GM12878 (cell line): Measurements from ENCODE around the gene KRTAP10-3. TPM values are rescaled to one million over a fixed set of nuclear protein-coding genes. Genes with fewer than 3 reads are reported as not detected.

Source experiments
- ATAC-seq: fragments of 200-7000 bp; cut with Tn5 transposase; 3 replicates; pipeline ENCODE4 v1.9.1; 2020; ENCODE audit warnings: mild to moderate bottlenecking, moderate library complexity
- BruUV-seq: library from RNA; stranded (reverse); fragments of 400-500 nt; replicated peaks from 2 replicates; lab custom pipeline; 2021; lab: Mats Ljungman, UMichigan
- CTCF ChIA-PET: fragments of 300-600 bp; sonication (Branson Sonifier 250); formaldehyde crosslinking; extraction: SDS; loops from one replicate; lab custom pipeline; 2021; ENCODE audit warnings: inconsistent platforms; lab: Yijun Ruan, JAX
- POLR2A ChIA-PET: fragments of 350-600 bp; formaldehyde crosslinking; extraction: SDS; loops from one replicate; lab custom pipeline; 2021; ENCODE audit warnings: inconsistent platforms; lab: Charles Lee
- RAD21 ChIA-PET: fragments of 300-600 bp; sonication (Branson Sonifier 250); formaldehyde crosslinking; loops from one replicate; lab custom pipeline; 2023; ENCODE audit warnings: antibody characterized with exemption; ENCODE audit not compliant: unreplicated experiment; lab: Charles Lee
- SMC1A ChIA-PET: fragments of 300-600 bp; sonication (Branson Sonifier 250); formaldehyde crosslinking; loops from one replicate; lab custom pipeline; 2023; ENCODE audit not compliant: unreplicated experiment, uncharacterized antibody; lab: Charles Lee
- DNase-seq: peaks from one replicate; pipeline ENCODE4 v3.0.0-alpha.2; 2011; ENCODE audit warnings: low read depth, low spot score
- FAIRE-seq: peaks from 3 replicates; lab custom pipeline; 2011; peaks lifted over from hg19 to GRCh38; lab: Jason Lieb, UNC
- H2AFZ ChIP-seq: 2 replicates; pipeline ENCODE4 v1.6.0; 2011; ENCODE audit warnings: low read depth, low read length, control low read depth; ENCODE audit not compliant: control insufficient read depth
- H3K27ac ChIP-seq: 2 replicates; pipeline ENCODE4 v1.5.1; 2011; ENCODE audit warnings: control low read depth; ENCODE audit not compliant: control insufficient read depth, insufficient read depth
- H3K27me3 ChIP-seq, 2 experiments: replicated peaks in 1 of 2; 2 replicates each; pipeline versions ENCODE4 v1.6.0 to v1.6.1; 2011; ENCODE audit warnings: low read length in 1 of 2; ENCODE audit not compliant: control insufficient read depth in 2 of 2, insufficient read depth in 2 of 2
- H3K36me3 ChIP-seq, 2 experiments: 2 replicates each; pipeline ENCODE4 v1.5.1; 2011; ENCODE audit warnings: low read length in 1 of 2; ENCODE audit not compliant: control insufficient read depth in 2 of 2, insufficient read depth in 2 of 2
- H3K4me1 ChIP-seq: 2 replicates; pipeline ENCODE4 v1.6.1; 2011; ENCODE audit warnings: mild to moderate bottlenecking, low read length, moderate library complexity, mixed read lengths; ENCODE audit not compliant: control insufficient read depth, insufficient read depth
- H3K4me2 ChIP-seq: 2 replicates; pipeline ENCODE4 v1.6.0; 2011; ENCODE audit warnings: control low read depth; ENCODE audit not compliant: control insufficient read depth, insufficient read depth
- H3K4me3 ChIP-seq: fragments of 200-600 bp; sonication (generic); 2 replicates; pipeline ENCODE4 v1.5.1; 2016
- H3K79me2 ChIP-seq: 2 replicates; pipeline ENCODE4 v1.6.0; 2011; ENCODE audit warnings: low read length; ENCODE audit not compliant: control insufficient read depth, insufficient read depth
- H3K9ac ChIP-seq: 2 replicates; pipeline ENCODE4 v1.8.0; 2011; ENCODE audit warnings: low read length, control low read depth, mixed read lengths; ENCODE audit not compliant: control insufficient read depth, insufficient read depth
- H3K9me3 ChIP-seq: replicated peaks from 3 replicates; pipeline ENCODE4 v1.5.1; 2011; ENCODE audit warnings: mild to moderate bottlenecking, low read length; ENCODE audit not compliant: control insufficient read depth, insufficient read depth
- H4K20me1 ChIP-seq: 2 replicates; pipeline ENCODE4 v1.6.0; 2011; ENCODE audit not compliant: control insufficient read depth, insufficient read depth
- CBFB ChIP-seq: IDR thresholded peaks from 2 replicates; pipeline ENCODE4 v1.6.1; 2016; ENCODE audit warnings: antibody characterized with exemption, low read depth
- CHD1 ChIP-seq: IDR thresholded peaks from 2 replicates; pipeline ENCODE4 v1.6.1; 2012; ENCODE audit warnings: low read depth, low read length, improper control_type of control experiment
- EGR1 ChIP-seq, 2 experiments: IDR thresholded peaks; 1 replicate in 1 of 2; 2 replicates in 1 of 2; pipeline ENCODE4 v1.6.1; 2011 to 2012; ENCODE audit warnings: low read depth in 2 of 2, low read length in 2 of 2, borderline replicate concordance in 1 of 2, mild to moderate bottlenecking in 1 of 2, moderate library complexity in 1 of 2
- EZH2 ChIP-seq: IDR thresholded peaks from 2 replicates; pipeline ENCODE4 v1.6.1; 2012; ENCODE audit warnings: low read depth, mild to moderate bottlenecking, control low read depth, inconsistent platforms, low read length, borderline replicate concordance; ENCODE audit not compliant: control insufficient read depth
- GATAD2B ChIP-seq: fragments of 450-650 bp; conservative IDR thresholded peaks from 2 replicates; pipeline ENCODE4 v1.6.1; 2017; ENCODE audit warnings: low read depth, mild to moderate bottlenecking, moderate library complexity
- HCFC1 ChIP-seq: fragments of 150-350 bp; IDR thresholded peaks from 2 replicates; pipeline ENCODE4 v1.6.1; 2014; ENCODE audit warnings: low read length
- JUND ChIP-seq: IDR thresholded peaks from 2 replicates; pipeline ENCODE4 v1.6.1; 2012; ENCODE audit warnings: low read depth, mild to moderate bottlenecking, low read length, improper control_type of control experiment, moderate library complexity
- KDM1A ChIP-seq: fragments of 200-600 bp; sonication (generic); IDR thresholded peaks from 2 replicates; pipeline ENCODE4 v1.6.1; 2016; ENCODE audit warnings: borderline replicate concordance
- NFXL1 ChIP-seq: fragments of 450-650 bp; IDR thresholded peaks from 2 replicates; pipeline ENCODE4 v1.6.1; 2017; ENCODE audit warnings: antibody characterized with exemption, mild to moderate bottlenecking, borderline replicate concordance
- PML ChIP-seq: IDR thresholded peaks from 2 replicates; pipeline ENCODE4 v1.6.1; 2012; ENCODE audit warnings: low read length, inconsistent platforms
- RAD21 ChIP-seq: IDR thresholded peaks from 2 replicates; pipeline ENCODE4 v1.6.1; 2011; ENCODE audit warnings: mild to moderate bottlenecking, low read depth, low read length, moderate library complexity; ENCODE audit not compliant: insufficient read depth
- SMAD5 ChIP-seq: IDR thresholded peaks from 2 replicates; pipeline ENCODE4 v1.6.1; 2016; ENCODE audit warnings: antibody characterized with exemption, low read depth
- STAT1 ChIP-seq: fragments of 450-650 bp; conservative IDR thresholded peaks from 2 replicates; pipeline ENCODE4 v1.6.1; 2014; ENCODE audit warnings: antibody characterized with exemption, mild to moderate bottlenecking
- TCF7 ChIP-seq: IDR thresholded peaks from 2 replicates; pipeline ENCODE4 v1.6.1; 2014; ENCODE audit warnings: antibody characterized with exemption, borderline replicate concordance
- YBX1 ChIP-seq: fragments of 450-650 bp; IDR thresholded peaks from 2 replicates; pipeline ENCODE4 v1.6.1; 2016; ENCODE audit warnings: antibody characterized with exemption
- ZNF274 ChIP-seq: IDR thresholded peaks from one replicate; pipeline ENCODE4 v1.8.0; 2011; ENCODE audit not compliant: insufficient read length, insufficient read depth
- WGBS: methylation state at CpG from one replicate; pipeline ENCODE4 v1.1.6; 2016; ENCODE audit warnings: low lambda C conversion rate; ENCODE audit not compliant: insufficient replicate concordance, insufficient coverage; ENCODE audit errors: missing lambda C conversion rate; 5-methylcytosine and 5-hydroxymethylcytosine counted together
- in situ Hi-C: fragments of 300-500 bp; cut with MboI; formaldehyde crosslinking; loops from 9 replicates; pipeline ENCODE4 v1.14.3; 2018; ENCODE audit warnings: mixed read lengths
- intact Hi-C: fragments of 100-400 bp; cut with micrococcal nuclease; formaldehyde crosslinking; loops from one replicate; pipeline ENCODE4 v1.14.2; 2022; ENCODE audit not compliant: unreplicated experiment
- polyA plus RNA-seq, 11 experiments: library from polyadenylated mRNA; depleted of rRNA in 4 of 11; unstranded in 6 of 11; stranded (reverse) in 5 of 11; fragments of >200 nt; fragmentation: Nextera tagmentation in 4 of 11; fragmentation: Illumina TruSeq in 1 of 11; extraction: Ambion mirVana in 4 of 11; extraction: Trizol in 1 of 11; gene quantifications; 1 replicate in 1 of 11; 2 replicates in 10 of 11; pipeline versions ENCODE4 v1.2.1 to v1.2.3, GENCODE V29; 2011 to 2016; ENCODE audit warnings: inconsistent platforms in 2 of 11, missing spikeins in 2 of 11, low read depth in 1 of 11
- total RNA-seq, 4 experiments: library from RNA; depleted of rRNA in 3 of 4; stranded (reverse); fragments of >200 nt in 3 of 4; fragmentation: Illumina TruSeq in 1 of 4; extraction: Trizol in 1 of 4; gene quantifications; 2 replicates each; pipeline versions ENCODE4 v1.2.1 to v1.2.3, GENCODE V29; 2013 to 2021
- TF ChIP-seq, protein P1 (sequence below): fragments of 450-650 bp; IDR thresholded peaks from 2 replicates; pipeline ENCODE4 v1.6.1; 2016; ENCODE audit warnings: mild to moderate bottlenecking

The KRTAP10-3 gene
- total and polyA plus RNA-seq, 10 of the 15 experiments (the other 5 are each of a cell fraction or from before 2014, with no cell fraction given): not detected

DNA sequence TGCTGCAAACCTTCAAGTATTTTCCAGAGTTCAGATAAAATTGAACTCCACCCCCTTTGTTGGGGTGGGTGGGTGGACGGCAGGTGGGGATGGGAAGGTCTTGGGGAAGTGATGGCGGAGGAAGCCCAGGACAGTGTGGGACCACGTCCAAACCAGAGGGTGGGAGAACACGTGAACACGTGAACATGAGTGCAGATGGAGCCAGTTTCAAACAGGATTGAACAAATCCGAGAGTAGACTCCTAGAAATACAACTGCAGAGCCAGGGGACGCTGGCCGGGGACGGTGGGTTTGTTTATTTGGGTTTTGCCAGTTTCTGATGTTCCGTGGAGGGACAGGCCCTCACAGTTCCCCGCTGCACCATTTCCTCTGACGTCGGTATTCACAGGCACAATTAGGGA, 10.2 kb downstream of the KRTAP10-3 start:
- SMC1A ChIA-PET: interaction anchor here (1.0 kb wide), 1 partner anchor 228 kb away, joined by 3 read pairs; no protein-coding TSS in a partner anchor

More for the DNA sequence above, 10.2 kb downstream of the KRTAP10-3 start:
- H3K4me3 ChIP-seq: no peak overlapping the region
- POLR2A ChIA-PET: no interaction called here
- H4K20me1 ChIP-seq: no peaks in the 10 kb centered on the region
- H2AFZ ChIP-seq: no peak overlapping the region
- ATAC-seq (no peak), DNase-seq (no peak), FAIRE-seq (no peak)
- H3K4me2 ChIP-seq: no peak overlapping the region
- no peaks in the 10 kb centered on the region; the same call in 2 of the 3 replicates for H3K9me3 ChIP-seq
- no peaks in the 10 kb centered on the region for H3K79me2 ChIP-seq
- no TSS peak for BruUV-seq
- in situ Hi-C loops: no loop called here
- intact Hi-C loops: no loop called here
- no peaks in the 10 kb centered on the region for H3K27me3 ChIP-seq
- TF ChIP-seq RAD21 (no peak), PML (no peak), YBX1 (no peak), TCF7 (no peak), CHD1 (no peak), JUND (no peak), KDM1A (no peak), STAT1 (no peak), CBFB (no peak), SMAD5 (no peak), NFXL1 (no peak), HCFC1 (no peak), EZH2 (no peak), GATAD2B (no peak), ZNF274 (no peak), EGR1 (IDR thresholded peaks at IDR 0.05; ENCODE audit: borderline replicate concordance in 1 of 2, low read depth in 2 of 2, low read length in 2 of 2) (no peak)
- TF ChIP-seq, protein P1, sequence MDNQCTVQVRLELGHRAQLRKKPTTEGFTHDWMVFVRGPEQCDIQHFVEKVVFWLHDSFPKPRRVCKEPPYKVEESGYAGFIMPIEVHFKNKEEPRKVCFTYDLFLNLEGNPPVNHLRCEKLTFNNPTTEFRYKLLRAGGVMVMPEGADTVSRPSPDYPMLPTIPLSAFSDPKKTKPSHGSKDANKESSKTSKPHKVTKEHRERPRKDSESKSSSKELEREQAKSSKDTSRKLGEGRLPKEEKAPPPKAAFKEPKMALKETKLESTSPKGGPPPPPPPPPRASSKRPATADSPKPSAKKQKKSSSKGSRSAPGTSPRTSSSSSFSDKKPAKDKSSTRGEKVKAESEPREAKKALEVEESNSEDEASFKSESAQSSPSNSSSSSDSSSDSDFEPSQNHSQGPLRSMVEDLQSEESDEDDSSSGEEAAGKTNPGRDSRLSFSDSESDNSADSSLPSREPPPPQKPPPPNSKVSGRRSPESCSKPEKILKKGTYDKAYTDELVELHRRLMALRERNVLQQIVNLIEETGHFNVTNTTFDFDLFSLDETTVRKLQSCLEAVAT: no peak
- WGBS: 45% methylated on average over 13 of the region's 13 CpGs
- CTCF ChIA-PET: no interaction called here
- RAD21 ChIA-PET: no interaction called here
- no peaks in the 10 kb centered on the region for H3K36me3 ChIP-seq
- no peaks in the 10 kb centered on the region for H3K4me1 ChIP-seq
- no peak overlapping the region for H3K9ac ChIP-seq
- H3K27ac ChIP-seq: no peak overlapping the region
